CD4-positive, alpha-beta memory T cell (primary cell): Measurements from ENCODE around the gene ACTR2. TPM values are rescaled to one million over a fixed set of nuclear protein-coding genes. Genes with fewer than 3 reads are reported as not detected.
A peak's percentile ranks its signal among the peaks of the same experiment; 100 is the strongest.
"Not testable (repeated sequence)": the region's sequence is repeated elsewhere in the genome, so short reads cannot be mapped to it uniquely, and the experiment has no call there.

ENCODE experiments used
- CTCF ChIA-PET: fragments of 350-600 bp; sonication (Branson Sonifier 250); formaldehyde crosslinking; loops from one replicate; lab custom pipeline; 2021; ENCODE audit warnings: inconsistent platforms; ENCODE audit not compliant: partially characterized antibody; lab: Charles Lee
- POLR2A ChIA-PET: fragments of 350-600 bp; sonication (Branson Sonifier 250); formaldehyde crosslinking; loops from one replicate; lab custom pipeline; 2021; ENCODE audit not compliant: partially characterized antibody; lab: Charles Lee
- DNase-seq, 5 donors: peaks; one replicate each; pipeline versions ENCODE4 v3.0.0 to v3.0.0-alpha.2; 2020 to 2022; ENCODE audit warnings: mixed read lengths in 1 of 5
- H3K27ac ChIP-seq: one replicate; pipeline ENCODE4 v1.7.0; 2013; ENCODE audit warnings: low read depth, low read length
- H3K27me3 ChIP-seq: 2 replicates; pipeline ENCODE4 v1.7.0; 2013; ENCODE audit warnings: mild to moderate bottlenecking, low read length, moderate library complexity; ENCODE audit not compliant: insufficient read depth
- H3K36me3 ChIP-seq: 2 replicates; pipeline ENCODE4 v1.7.0; 2013; ENCODE audit warnings: mild to moderate bottlenecking, low read length, moderate library complexity; ENCODE audit not compliant: insufficient read depth
- H3K4me1 ChIP-seq: 2 replicates; pipeline ENCODE4 v1.7.0; 2013; ENCODE audit warnings: mild to moderate bottlenecking, low read length, moderate library complexity; ENCODE audit not compliant: insufficient read depth
- H3K4me3 ChIP-seq, 2 donors: one replicate each; pipeline ENCODE4 v1.7.0; 2013; ENCODE audit warnings: low read length in 2 of 2, mild to moderate bottlenecking in 1 of 2
- H3K9me3 ChIP-seq, 2 donors: one replicate each; pipeline ENCODE4 v1.7.0; 2013; ENCODE audit warnings: low read length in 2 of 2, control low read depth in 1 of 2; ENCODE audit not compliant: control insufficient read depth in 1 of 2
- H3K27ac Mint-ChIP-seq, 7 donors: one replicate each; pipeline ENCODE4 v1.8.0; 2020 to 2021; ENCODE audit warnings: mixed read lengths in 7 of 7, mild to moderate bottlenecking in 6 of 7, inconsistent platforms in 3 of 7, moderate library complexity in 3 of 7
- H3K27me3 Mint-ChIP-seq, 2 donors: one replicate each; pipeline ENCODE4 v1.8.0; 2020 to 2021; ENCODE audit warnings: mixed read lengths in 2 of 2
- H3K36me3 Mint-ChIP-seq, 2 donors: one replicate each; pipeline ENCODE4 v1.8.0; 2020 to 2021; ENCODE audit warnings: mixed read lengths in 2 of 2, inconsistent platforms in 1 of 2, mild to moderate bottlenecking in 1 of 2
- H3K4me1 Mint-ChIP-seq, 4 donors: one replicate each; pipeline ENCODE4 v1.8.0; 2020 to 2021; ENCODE audit warnings: mixed read lengths in 4 of 4, mild to moderate bottlenecking in 1 of 4
- H3K4me3 Mint-ChIP-seq, 8 donors: one replicate each; pipeline ENCODE4 v1.8.0; 2020 to 2021; ENCODE audit warnings: mixed read lengths in 8 of 8, mild to moderate bottlenecking in 7 of 8, moderate library complexity in 6 of 8, inconsistent platforms in 3 of 8
- H3K9me3 Mint-ChIP-seq, 8 donors: one replicate each; pipeline ENCODE4 v1.8.0; 2020 to 2021; ENCODE audit warnings: mixed read lengths in 8 of 8, mild to moderate bottlenecking in 5 of 8, inconsistent platforms in 3 of 8, moderate library complexity in 1 of 8
- intact Hi-C: fragments of 100-400 bp; cut with micrococcal nuclease; formaldehyde crosslinking; loops from one replicate; pipeline ENCODE4 v1.15.1; 2023
- polyA plus RNA-seq, 2 donors: library from polyadenylated mRNA; unstranded; fragments of 300-500 nt; fragmentation: Illumina TruSeq; gene quantifications; one replicate each; pipeline ENCODE4 v1.2.3, GENCODE V29; 2021
- total RNA-seq, 2 experiments: library from RNA; stranded (reverse); gene quantifications; one replicate each; pipeline ENCODE4 v1.2.3, GENCODE V29; 2021

The ACTR2 gene
- total and polyA plus RNA-seq, 4 experiments from 2014 or later, result 289 to 312 (median 295) TPM

DNA sequence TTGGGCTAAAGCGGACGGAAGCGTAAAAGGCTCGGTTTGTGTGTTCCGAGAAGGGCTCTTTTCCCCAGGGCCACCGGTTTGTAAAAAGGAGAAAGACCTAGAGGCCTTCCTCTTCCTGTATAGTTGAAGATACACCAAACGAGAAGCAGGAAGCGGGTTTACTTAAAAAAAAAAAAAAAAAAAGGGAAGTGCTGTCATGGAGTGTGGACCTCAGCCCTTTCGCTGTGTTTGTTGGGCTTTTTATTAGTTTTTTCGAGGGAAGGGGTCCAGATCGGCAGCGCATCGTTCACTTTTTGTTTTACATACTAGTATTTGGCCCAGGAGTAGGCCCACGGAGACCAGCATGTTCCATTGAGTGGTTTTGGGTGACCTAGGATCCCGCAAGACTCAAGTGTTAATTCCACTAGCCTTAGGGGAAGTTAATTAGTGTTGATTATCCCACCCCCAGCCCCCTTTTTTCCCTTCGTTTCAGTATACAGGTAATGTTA is 676 bp downstream of the ACTR2 start:
- peak in 4 of 5 donors; percentile 61 to 73 (median 68) for DNase-seq
- H3K9me3 Mint-ChIP-seq, result no peaks in the 10 kb centered on the region
- no peaks in the 10 kb centered on the region for H3K27me3 Mint-ChIP-seq
- Histone ChIP-seq H3K27ac (peak overlapping the region; percentile 100), H3K4me3 (peak overlapping the region; percentile 96 to 97), H3K9me3 (no peaks in the 10 kb centered on the region), H3K4me1 (peaks cover 57% of the 10 kb centered on the region), H3K27me3 (no peaks in the 10 kb centered on the region), H3K36me3 (no peaks in the 10 kb centered on the region)
- H3K36me3 Mint-ChIP-seq, result peaks cover 11 to 35% of the 10 kb centered on the region in 2 donors
- H3K4me3 Mint-ChIP-seq, result peak overlapping the region; percentile 96 to 99 (median 98)
- H3K27ac Mint-ChIP-seq, result peak overlapping the region; percentile 98 to 100 (median 99)
- ChIA-PET CTCF (no interaction called here), POLR2A (interaction anchor here (1.2 to 2.4 kb wide), 10 partner anchors 13 to 1387 kb away, joined by 3 to 35 read pairs (median 8); partner anchors contain the start of genes CEP68, RAB1A, SERTAD2 and UGP2)
- intact Hi-C loops, result loop anchor here (1.0 to 10.0 kb wide), 4 partner anchors 74 to 1084 kb away; partner anchors contain the start of genes AFTPH and PELI1
- H3K4me1 Mint-ChIP-seq, result peaks cover 26 to 62% (median 38%) of the 10 kb centered on the region in 4 donors

DNA sequence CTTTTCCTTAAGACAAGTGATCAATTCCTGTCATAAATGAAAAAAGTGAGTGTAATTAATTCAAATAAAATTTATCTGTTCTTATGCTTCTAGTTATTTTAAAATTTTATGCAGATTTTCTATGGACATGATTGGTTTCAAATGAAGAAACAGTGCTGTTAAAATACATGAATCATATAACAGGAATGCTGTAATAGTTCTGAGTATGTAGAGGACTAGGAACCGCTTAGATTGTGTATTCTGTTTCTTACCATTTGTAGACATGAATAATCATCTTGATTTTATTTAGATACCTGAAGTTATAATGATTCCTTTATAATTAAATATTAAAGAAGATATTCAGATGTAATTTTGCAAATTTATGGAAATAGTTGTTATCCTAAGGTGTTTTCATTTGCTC is 3.5 kb downstream of the ACTR2 start:
- H3K4me1 Mint-ChIP-seq, result peaks cover 37 to 86% (median 56%) of the 10 kb centered on the region in 4 donors
- H3K9me3 Mint-ChIP-seq, result no peaks in the 10 kb centered on the region
- CTCF ChIA-PET, result no interaction called here
- H3K9me3 ChIP-seq, result no peaks in the 10 kb centered on the region
- H3K27me3 Mint-ChIP-seq, result no peaks in the 10 kb centered on the region
- no peak for DNase-seq
- H3K27me3 ChIP-seq, result no peaks in the 10 kb centered on the region
- peaks cover 83% of the 10 kb centered on the region for H3K4me1 ChIP-seq
- H3K36me3 ChIP-seq, result no peaks in the 10 kb centered on the region
- intact Hi-C loops, result no loop called here
- H3K4me3 Mint-ChIP-seq, result peak overlapping the region; percentile 30 to 69 (median 40)
- POLR2A ChIA-PET, result no interaction called here
- peak overlapping the region in 4 of 7 donors; percentile 19 to 80 (median 71) for H3K27ac Mint-ChIP-seq
- no peak overlapping the region for H3K27ac ChIP-seq
- no peak overlapping the region for H3K4me3 ChIP-seq
- peaks cover 17 to 46% of the 10 kb centered on the region in 2 donors for H3K36me3 Mint-ChIP-seq

DNA sequence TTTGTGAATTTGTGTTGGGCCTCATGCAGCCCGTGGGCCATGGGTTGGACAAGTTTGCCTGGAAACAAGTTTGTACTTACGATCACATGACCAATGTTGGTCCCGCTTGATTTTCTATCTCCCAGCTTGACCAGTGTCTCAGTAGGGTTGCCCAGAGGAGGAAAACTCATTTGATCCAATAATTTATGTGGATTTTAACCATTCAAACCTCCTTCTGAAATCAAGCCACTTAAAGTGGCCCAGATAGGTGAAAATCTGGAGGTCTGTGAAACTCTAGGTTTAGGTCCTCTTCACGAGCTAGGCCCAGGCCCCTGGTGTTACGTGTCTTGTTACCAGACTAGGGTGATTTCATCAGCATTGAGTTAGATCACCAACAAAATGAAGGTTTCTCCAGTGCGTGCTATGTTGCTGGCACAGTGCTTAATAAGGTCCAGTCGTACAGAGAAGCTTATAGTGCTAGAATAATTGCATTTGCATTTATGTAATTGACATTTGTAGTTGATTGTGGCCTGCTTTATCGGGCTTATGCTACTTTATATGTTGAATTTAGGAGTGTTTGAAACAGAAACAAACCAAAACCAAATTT is 4.4 kb downstream of the ACTR2 start:
- no peaks in the 10 kb centered on the region for H3K27me3 ChIP-seq
- intact Hi-C loops, result loop anchor here (1.0 kb wide), 1 partner anchor 10 kb away; no protein-coding TSS in a partner anchor
- H3K36me3 ChIP-seq, result no peaks in the 10 kb centered on the region
- H3K27ac ChIP-seq, result peak overlapping the region; percentile 53
- no peaks in the 10 kb centered on the region for H3K9me3 ChIP-seq
- no peak overlapping the region for H3K4me3 ChIP-seq
- peak overlapping the region in 7 of 8 donors; percentile 17 to 69 (median 45) for H3K4me3 Mint-ChIP-seq
- no peaks in the 10 kb centered on the region for H3K27me3 Mint-ChIP-seq
- CTCF ChIA-PET, result no interaction called here
- peaks cover 85% of the 10 kb centered on the region for H3K4me1 ChIP-seq
- H3K9me3 Mint-ChIP-seq, result no peaks in the 10 kb centered on the region
- no peak for DNase-seq
- peaks cover 35 to 86% (median 57%) of the 10 kb centered on the region in 4 donors for H3K4me1 Mint-ChIP-seq
- peak overlapping the region; percentile 17 to 80 (median 72) for H3K27ac Mint-ChIP-seq
- H3K36me3 Mint-ChIP-seq, result peaks cover 17 to 42% of the 10 kb centered on the region in 2 donors
- POLR2A ChIA-PET, result interaction anchor here (1.5 to 1.6 kb wide), 2 partner anchors 69 to 102 kb away, joined by 4 to 6 read pairs; partner anchors contain the start of gene RAB1A

DNA sequence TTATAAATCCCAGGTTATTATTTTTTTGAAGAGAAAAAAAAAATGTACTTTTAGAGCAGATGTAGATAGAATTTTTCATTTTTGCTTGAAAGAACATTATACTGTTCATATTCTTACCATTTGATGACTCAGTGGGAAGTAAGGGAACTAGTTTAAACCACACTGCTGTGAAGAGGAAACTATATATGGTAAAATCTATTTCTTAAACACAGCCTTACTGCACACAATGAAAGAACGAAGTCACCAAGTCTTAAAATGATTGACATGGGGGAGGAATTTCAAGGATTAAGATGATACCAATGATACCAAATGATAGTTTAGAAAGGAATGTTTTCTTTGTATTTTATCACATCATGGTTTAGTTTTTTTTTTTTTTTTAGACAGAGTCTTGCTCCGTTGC is 5.0 kb downstream of the ACTR2 start:
- Histone ChIP-seq H3K27ac (peak overlapping the region; percentile 53), H3K4me3 (no peak overlapping the region), H3K9me3 (no peaks in the 10 kb centered on the region), H3K27me3 (no peaks in the 10 kb centered on the region), H3K4me1 (peaks cover 89% of the 10 kb centered on the region), H3K36me3 (no peaks in the 10 kb centered on the region)
- Mint-ChIP-seq H3K27ac (peak overlapping the region in 6 of 7 donors; percentile 5 to 80 (median 70)), H3K36me3 (peaks cover 17 to 38% of the 10 kb centered on the region in 2 donors), H3K4me1 (peaks cover 35 to 84% (median 60%) of the 10 kb centered on the region in 4 donors), H3K9me3 (no peaks in the 10 kb centered on the region), H3K4me3 (peak overlapping the region in 7 of 8 donors; percentile 17 to 69 (median 36)), H3K27me3 (no peaks in the 10 kb centered on the region)
- ChIA-PET CTCF (no interaction called here), POLR2A (interaction anchor here (1.5 to 1.6 kb wide), 2 partner anchors 69 to 103 kb away, joined by 4 to 6 read pairs; partner anchors contain the start of gene RAB1A)
- DNase-seq, result no peak
- intact Hi-C loops, result loop anchor here (1.0 kb wide), 1 partner anchor 10 kb away; no protein-coding TSS in a partner anchor

DNA sequence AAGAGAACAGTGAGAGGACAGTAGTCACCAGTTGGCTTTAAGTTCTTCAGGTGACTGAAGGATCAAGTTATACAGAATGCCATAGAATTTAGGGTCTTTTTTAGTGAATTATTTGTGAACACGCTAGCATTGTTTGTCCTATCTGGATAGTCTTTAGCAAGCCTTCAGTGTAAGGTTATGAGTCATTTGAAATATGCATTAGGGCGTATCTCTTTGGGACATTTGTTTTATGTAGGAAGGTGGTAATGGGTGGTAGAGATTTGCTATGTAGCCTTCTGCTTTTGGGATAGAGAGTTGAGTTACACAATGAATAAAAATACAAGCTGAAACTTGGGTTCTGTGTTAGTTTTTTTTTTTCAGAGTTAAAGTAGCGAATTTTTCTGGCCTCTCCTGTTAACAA is 13.0 kb downstream of the ACTR2 start:
- Mint-ChIP-seq H3K4me3 (peak overlapping the region in 4 of 8 donors; percentile 4 to 54 (median 32)), H3K27ac (peak overlapping the region in 3 of 7 donors; percentile 61 to 79 (median 77)), H3K9me3 (no peaks in the 10 kb centered on the region), H3K4me1 (peaks cover 27 to 68% (median 40%) of the 10 kb centered on the region in 4 donors), H3K36me3 (peaks cover 19 to 49% of the 10 kb centered on the region in 2 donors), H3K27me3 (no peaks in the 10 kb centered on the region)
- H3K9me3 ChIP-seq, result no peaks in the 10 kb centered on the region
- peaks cover 76% of the 10 kb centered on the region for H3K4me1 ChIP-seq
- intact Hi-C loops, result no loop called here
- H3K27ac ChIP-seq, result no peak overlapping the region
- H3K36me3 ChIP-seq, result peaks cover 8% of the 10 kb centered on the region
- H3K4me3 ChIP-seq, result no peak overlapping the region
- CTCF ChIA-PET, result interaction anchor here (1.2 to 1.5 kb wide), 2 partner anchors 24 to 55 kb away, joined by 3 to 4 read pairs; no protein-coding TSS in a partner anchor
- DNase-seq, result no peak
- no peaks in the 10 kb centered on the region for H3K27me3 ChIP-seq
- POLR2A ChIA-PET, result no interaction called here

DNA sequence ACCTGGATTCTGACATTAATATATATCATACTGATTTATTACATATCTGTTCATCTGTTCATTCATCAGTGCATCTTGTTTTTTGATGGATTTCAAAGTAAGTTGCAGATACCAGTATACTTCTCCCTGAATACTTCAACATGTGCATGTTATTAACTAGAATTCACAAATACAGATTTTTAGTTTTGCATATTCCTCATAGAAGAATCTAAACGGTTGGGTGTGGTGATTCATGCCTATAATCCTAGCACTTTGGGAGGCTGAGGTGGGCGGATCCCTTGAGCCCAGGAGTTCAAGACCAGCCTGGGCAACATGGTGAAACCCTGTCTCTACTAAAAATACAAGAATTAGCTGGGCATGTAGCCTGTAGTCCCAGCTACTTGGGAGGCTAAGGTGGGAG is 16.8 kb downstream of the ACTR2 start:
- CTCF ChIA-PET, result interaction anchor here (0.7 kb wide), 1 partner anchor 735 kb away, joined by 3 read pairs; no protein-coding TSS in a partner anchor
- POLR2A ChIA-PET, H3K4me3 Mint-ChIP-seq, H3K27ac Mint-ChIP-seq, H3K4me3 ChIP-seq, H3K27me3 Mint-ChIP-seq, H3K9me3 Mint-ChIP-seq, H3K27ac ChIP-seq, H3K9me3 ChIP-seq, DNase-seq, H3K27me3 ChIP-seq, intact Hi-C loops: not testable (repeated sequence)
- H3K36me3 ChIP-seq, result peaks cover 22% of the 10 kb centered on the region
- Mint-ChIP-seq H3K36me3 (peaks cover 35 to 63% of the 10 kb centered on the region in 2 donors), H3K4me1 (peaks cover 28 to 55% (median 43%) of the 10 kb centered on the region in 4 donors)
- peaks cover 50% of the 10 kb centered on the region for H3K4me1 ChIP-seq

DNA sequence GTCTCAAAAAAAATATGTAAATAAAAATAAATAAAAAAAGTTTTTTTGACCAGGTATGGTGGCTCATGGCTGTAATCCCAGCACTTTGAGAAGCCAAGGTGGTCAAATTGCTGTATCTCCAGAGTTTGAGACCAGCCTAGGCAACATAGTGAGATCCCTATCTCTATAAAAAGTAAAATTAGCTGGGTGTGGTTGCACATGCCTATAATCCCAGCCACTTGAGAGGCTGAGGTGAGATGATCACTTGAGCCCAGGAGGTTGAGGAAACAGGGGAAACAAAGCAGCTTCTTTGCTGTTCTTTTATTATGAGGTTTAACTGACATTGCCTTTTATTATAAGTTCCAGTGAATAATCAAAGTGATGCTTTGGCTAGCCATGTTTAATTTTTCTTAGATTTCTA is 25.0 kb downstream of the ACTR2 start:
- ChIA-PET POLR2A (no interaction called here), CTCF (interaction anchor here (0.8 to 1.4 kb wide), 3 partner anchors 26 to 188 kb away, joined by 3 read pairs; partner anchors contain the start of gene ACTR2)
- Mint-ChIP-seq H3K27me3 (no peaks in the 10 kb centered on the region), H3K36me3 (peaks cover 24 to 64% of the 10 kb centered on the region in 2 donors), H3K4me1 (peaks cover 15 to 31% (median 24%) of the 10 kb centered on the region in 4 donors), H3K4me3 (no peak overlapping the region), H3K9me3 (no peaks in the 10 kb centered on the region), H3K27ac (peak overlapping the region in 3 of 7 donors; percentile 37 to 70 (median 62))
- no peak overlapping the region for H3K27ac ChIP-seq
- DNase-seq, result no peak
- H3K9me3 ChIP-seq, result no peaks in the 10 kb centered on the region
- no peaks in the 10 kb centered on the region for H3K27me3 ChIP-seq
- no peak overlapping the region for H3K4me3 ChIP-seq
- intact Hi-C loops, result no loop called here
- peaks cover 6% of the 10 kb centered on the region for H3K4me1 ChIP-seq
- peaks cover 49% of the 10 kb centered on the region for H3K36me3 ChIP-seq
